HG03342 (cell line): ENCODE measurements around the gene ATP6V1D.
"Not testable (repeated sequence)": the region's sequence is repeated elsewhere in the genome, so short reads cannot be mapped to it uniquely, and the experiment has no call there.

Experiments
- ATAC-seq: cut with Tn5 transposase; IDR thresholded peaks from one replicate; pipeline ENCODE4 v1.9.1; 2021; ENCODE audit warnings: mild to moderate bottlenecking, moderate library complexity; ENCODE audit not compliant: unreplicated experiment

ATP6V1D gene

DNA sequence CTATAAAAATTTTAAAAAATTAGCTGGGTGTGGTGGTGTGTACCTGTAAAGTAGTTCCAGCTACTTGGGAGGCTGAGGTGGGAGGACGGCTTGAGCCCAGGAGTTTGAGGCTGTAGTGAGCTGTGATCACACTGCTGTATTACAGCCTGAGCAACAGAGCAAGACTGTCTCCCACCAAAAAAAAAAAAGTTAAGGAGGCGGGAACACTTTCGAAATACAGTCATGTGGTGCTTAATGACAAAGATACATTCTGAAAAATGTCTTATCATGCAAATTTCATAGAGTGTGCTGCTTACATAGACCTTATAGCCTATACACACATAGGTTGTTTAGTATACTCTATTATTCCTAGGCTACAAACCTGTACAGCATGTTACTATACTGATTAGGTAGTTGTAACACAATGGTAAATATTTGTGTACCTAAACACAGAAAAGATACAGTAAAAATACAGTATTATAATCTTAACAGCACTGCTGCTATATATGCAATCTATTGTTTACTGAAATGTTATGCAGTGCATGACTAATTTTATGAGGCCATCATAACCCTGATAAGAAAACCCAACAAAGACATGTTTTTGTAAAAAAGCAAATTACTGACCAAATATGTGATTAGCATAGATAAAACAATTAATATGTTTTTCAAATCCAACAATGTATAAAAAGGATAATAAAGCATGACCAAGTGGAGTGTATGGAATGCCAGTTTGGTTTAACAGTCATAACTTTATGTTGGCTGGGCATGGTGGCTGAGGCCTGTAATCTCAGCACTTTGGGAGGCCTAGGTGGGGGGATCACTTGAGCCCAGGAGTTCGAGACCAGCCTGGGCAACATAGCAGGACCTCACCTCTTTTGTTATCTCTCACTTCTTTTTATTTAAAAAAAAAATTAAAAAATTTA lies 11.9 kb upstream of the ATP6V1D start:
- ATAC-seq = no peak

DNA sequence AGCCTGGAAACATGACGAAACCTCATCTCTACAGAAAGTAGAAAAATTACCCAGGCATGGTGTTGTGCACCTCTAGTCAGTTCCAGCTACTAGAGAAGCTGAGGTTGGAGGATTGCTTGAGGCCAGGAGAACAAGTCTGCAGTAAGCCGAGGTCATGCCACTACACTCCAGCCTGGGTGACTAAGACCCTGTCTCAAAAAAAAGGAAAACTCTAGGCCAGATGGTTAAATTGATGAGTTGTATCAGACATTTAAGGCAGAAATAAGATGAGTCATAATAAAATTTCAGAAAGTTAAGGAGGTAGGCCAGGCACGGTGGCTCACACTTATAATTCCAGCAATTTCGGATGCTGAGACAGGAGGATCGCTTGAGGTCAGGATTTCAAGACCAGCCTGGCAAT lies 11.2 kb upstream of the ATP6V1D start:
- ATAC-seq = no peak

DNA sequence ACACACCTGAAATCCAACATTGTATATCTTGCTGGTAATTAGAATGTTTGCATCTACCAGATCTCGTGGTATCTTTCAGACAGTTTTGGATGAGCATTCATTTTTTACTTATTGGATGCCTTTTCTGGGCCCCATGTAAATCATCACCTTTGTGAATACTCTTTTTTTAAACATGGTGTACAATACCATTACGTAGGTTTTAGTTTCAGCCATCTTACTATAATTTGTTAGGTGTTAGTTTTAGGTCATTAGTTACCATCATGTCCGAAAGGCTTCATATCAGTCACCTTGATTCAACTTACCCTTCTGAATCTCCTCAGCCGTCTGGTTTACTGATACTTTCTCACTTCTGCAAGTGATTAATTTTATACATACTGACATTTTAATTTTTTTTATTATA lies 5.9 kb upstream of the ATP6V1D start:
- no peak for ATAC-seq

DNA sequence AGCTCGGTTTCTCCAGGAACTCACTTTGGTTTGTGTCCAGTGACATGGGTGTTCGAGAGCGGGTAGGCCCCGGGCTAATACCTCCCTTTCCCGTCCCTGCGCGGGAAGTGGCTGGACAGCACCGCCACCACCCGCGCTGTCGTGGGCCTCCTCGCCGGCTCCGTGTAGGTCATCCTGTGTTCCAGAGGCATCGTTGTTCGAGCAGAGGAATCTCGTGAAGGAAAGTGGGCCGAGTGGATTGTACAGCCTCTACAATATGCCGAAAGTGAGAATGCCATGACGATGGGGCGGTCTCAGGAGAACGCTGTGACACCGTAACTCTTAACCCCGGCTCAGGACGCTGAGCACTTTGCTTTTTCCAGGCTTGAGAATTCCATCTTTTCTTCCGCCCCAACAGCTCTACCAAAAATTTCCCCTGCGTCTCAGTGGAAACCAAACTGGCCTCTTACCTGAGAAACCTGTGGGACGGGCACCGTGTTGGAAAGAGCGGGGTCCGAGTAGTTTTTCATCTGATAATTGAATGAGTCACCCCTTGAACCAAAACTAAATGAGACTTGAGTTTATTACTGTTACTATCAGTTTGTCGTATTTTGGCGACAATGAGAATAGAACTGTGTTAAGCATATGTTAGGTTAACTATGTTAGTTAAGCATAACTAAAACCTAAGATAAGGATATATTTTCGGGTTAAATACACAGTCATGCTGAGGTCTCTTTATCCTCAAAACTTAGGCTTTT lies 1.0 kb upstream of the ATP6V1D start:
- peak; percentile 19 for ATAC-seq

DNA sequence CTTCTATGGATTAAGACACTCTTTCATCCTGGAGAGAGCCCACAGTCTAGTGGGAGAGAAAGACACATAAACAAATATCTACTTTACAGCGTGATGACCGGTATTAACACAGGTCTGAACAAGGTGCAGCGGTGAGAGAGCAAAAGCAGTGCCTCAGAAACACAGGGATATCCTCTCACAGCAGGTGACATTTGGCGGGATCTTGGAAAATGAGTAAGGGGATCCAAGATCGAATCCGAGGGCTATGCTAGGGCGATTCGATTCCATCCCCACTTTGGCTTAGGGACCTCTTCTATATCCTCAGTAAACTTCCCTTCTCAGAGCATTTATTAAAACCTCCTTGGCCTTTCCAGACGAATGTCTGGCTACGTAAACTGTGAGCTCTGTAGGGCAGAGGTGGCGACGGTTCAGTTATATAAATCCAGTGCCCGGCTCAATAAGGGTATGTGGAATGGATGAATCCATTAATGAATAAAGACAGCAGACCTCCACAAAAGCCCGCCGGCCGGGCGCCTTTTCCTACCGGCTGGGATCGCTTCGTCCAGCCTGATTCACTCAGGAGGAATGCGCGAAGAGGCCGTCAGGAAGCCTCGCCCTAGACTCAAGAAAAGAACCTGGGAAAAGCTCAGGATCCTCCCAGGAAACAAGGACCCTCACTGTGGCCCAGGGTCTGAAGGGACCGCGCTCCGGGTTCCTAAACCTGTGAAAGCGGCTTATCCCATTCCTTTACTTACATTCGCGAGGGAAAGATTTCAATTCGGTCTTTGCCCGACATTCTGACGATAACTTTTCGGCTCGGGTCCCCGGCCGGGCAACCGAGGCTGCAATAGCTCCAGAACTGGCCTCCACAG lies 455 bp downstream of the ATP6V1D start:
- ATAC-seq = no peak

DNA sequence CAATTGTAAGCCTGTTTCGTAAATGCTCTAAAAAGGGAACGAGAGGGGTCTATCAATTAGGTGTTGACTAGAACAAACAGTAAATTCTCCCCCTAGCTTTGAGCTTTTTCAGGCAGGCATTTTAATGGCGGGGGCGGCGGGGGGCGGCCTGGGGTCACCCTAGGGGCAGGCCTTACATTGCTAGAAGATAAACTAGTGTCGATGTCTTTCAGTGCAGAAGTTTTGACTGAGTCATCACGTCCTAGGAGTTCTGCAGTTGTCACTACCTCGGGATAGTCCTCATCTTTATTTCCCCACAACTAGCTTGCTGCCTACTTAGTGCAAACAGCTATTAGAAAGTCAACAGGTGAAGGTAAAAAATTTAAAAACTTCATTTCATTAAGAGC lies 1.6 kb downstream of the ATP6V1D start:
- ATAC-seq = no peak

DNA sequence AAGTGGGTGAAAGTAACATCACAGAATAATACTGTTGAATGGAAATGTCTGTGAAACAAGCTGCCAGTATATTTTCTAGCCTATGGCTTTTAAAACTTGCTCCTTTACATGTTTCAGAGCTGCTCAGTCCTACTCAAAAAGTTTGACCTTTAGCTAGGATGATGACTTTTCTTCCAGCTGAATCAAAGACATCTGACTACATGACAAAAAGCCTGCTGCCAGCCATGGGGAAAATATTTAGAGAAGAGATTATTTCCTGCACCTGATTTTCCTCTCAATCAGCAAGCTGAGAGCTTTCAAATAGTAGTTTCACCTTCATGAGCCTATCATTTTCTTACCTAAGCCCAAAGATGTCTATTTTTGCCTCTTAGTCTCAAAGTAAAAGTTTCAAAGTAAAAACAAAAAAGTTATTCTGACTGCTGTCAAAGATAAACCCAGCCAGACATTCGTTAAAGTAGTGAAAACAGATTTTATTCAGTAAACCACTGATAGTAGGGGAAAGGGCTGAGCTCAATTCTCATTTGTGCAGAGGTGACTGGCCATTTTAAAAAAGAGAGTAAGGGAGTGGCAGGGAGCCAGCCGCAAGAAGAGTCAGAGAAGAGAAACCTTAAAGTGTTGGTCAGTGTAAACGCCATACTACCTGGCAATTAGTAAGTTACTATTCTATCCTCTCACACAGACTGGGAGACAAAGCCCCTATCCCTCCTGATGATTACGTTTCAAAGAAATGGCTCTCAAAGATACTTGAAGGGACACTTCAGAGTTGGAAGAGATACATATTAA lies 2.2 kb downstream of the ATP6V1D start:
- no peak for ATAC-seq

DNA sequence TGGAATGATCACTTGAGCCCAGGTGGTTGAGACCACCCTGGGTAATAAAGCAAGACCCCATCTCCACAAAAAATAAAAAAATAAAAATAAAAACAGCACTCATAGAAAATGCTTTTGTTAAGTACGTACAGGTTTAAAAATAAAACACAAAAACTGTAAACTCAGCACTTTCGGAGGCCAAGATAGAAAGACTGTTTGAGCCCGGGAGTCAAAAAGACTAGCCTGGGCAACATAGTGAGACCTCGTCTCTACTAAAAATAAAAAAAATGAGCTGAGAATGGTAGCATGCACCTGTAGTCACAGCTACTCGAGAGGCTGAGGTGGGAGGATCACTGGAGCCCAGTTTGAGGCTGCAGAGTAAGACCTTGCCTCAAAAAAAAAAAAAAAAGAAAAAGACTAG lies 7.5 kb downstream of the ATP6V1D start:
- no peak for ATAC-seq

DNA sequence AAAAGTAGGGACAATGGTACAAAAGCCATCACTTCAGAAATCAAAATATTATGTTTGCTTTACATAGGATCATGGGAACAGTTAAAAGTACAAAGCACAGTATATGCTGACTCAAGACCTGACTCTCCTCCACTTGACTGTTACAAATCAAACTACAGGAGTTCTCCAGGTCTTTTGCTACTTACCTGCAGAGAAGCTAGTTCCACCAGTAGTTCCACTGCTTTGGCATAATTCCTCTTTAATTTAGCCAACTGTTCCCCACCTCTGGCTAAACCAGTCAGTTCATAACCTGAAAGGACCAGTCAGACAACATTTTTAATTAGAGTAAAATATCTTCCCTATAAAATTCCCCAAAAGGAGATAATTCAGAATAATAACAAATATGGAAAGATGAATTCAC lies 14.0 kb downstream of the ATP6V1D start:
- ATAC-seq = no peak

DNA sequence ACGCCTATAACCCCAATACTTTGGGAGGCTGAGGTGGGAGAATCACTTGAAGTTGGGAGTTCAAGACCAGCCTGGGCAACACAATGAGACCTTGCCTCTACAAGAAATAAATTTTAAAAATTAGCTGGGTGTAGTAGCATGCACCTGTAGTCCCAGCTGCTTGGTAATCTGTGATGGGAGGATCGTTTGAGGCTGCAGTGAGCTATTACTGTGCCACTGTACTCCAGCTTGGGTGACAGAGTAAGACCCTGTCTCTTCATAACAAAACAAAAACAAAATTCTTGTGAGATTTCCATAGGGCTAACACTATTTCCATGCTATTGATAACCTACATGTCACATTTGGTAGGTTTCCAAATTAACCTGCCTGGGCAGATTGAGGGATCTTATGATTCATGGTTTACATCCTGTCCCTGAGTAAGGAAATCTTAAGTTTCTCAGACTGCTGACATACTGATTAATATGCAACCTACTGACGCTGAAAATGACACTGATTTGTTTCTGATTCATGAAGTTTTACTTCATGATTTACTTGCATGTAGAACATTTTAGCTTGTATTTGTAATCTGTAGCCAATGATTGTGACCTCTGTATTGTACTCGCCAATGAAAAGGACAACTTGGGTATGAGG lies 15.9 kb downstream of the ATP6V1D start:
- ATAC-seq = no peak

DNA sequence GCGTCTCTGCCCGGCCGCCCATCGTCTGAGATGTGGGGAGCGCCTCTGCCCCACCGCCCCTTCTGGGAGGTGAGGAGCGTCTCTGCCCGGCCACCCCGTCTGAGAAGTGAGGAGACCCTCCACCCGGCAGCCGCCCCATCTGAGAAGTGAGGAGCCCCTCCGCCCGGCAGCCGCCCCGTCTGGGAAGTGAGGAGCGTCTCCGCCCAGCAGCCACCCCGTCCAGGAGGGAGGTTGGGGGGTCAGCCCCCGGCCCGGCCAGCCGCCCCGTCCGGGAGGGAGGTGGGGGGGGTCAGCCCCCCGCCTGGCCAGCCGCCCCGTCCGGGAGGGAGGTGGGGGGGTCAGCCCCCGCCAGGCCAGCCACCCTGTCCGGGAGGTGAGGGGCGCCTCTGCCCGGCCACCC lies 18.4 kb downstream of the ATP6V1D start:
- not testable (repeated sequence) for ATAC-seq

DNA sequence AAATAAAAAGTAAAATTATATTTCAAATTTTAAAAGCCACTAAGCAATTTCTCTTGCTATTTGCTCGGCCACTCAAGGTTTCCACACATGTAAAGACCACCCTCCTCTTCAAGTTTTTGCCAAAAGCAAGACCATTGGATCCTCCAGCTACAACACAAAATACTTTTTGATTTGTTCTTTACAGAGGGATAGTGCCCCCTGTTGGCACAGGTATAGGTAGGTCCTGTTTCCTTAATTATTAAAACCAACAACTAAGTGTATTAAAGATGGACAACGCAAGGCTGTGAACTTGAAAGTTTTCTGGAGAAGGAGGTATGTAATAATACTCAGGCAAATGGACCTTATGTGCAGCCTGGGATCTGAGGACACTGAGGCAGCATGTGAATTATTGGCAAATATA lies 23.8 kb downstream of the ATP6V1D start:
- no peak for ATAC-seq

DNA sequence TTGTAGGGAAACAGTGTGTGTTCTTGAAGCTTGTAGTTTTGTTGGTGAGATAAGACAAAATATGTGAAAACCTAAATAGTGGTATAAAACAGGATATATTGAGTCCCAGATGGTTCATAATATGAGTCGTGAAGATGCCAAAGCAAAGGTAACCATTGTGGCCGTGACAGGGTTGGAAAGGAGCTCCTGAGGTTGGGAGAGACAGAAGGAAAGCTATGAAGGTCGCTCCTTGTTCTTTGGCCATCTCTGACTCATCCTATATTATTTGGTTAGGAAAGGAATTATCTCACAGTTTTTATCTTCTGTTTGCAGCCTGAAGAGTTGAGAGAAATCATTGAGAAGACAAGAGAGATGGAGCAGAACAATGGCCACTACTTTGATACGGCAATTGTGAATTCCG lies 27.1 kb downstream of the ATP6V1D start:
- no peak for ATAC-seq

DNA sequence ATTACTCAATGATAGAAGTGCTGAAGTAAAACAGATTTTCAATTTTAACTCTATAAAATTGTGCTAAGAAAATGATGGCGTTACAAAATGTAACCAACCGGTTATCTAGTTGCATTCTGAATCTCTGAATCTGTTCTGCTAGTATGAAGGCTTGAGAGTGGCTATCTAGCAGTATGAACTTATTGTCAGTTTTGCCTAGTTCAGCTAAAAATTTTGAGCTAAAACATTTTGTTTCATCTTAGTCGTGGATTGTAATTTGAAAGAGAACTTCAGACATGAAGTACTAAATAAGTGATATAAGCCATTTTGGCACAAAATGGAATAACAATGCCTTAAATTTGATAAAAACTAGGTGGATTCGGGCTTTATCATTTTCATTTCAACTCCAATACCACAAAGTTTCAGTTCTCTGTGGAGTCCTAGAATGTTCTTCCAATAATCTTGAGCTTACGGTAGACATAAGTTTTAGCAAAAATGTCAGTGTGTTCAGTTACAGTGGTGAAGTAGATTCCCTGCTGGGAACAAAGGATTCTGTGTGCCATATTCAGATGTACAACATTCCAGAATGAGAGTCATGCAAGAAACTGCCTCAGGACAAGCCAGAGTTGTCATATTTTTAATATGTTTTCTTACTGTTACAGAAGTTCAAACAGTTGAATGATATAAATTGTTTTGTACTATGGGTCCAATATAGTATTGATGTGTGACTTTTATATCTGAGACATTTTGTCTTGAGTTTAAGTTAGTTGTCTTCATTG lies 28.1 kb downstream of the ATP6V1D start:
- ATAC-seq = no peak

DNA sequence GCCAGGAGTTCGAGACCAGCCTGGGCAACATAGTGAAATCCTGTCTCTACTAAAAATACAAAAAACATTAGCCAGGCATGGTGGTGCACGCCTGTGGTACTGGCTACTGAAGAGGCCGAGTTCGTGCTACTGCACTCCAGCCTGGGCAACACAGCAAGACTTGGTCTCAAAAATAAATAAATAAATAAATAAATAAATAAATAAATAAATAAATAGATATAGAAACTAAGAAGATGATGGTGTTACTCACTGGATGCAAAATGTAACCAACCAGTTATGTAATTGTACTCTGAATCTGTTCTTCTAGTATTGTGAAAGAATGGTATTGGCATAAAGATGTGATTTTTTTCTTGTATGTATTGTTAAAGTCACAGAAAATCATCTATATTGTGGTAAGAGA lies 29.9 kb downstream of the ATP6V1D start:
- ATAC-seq = not testable (repeated sequence)

DNA sequence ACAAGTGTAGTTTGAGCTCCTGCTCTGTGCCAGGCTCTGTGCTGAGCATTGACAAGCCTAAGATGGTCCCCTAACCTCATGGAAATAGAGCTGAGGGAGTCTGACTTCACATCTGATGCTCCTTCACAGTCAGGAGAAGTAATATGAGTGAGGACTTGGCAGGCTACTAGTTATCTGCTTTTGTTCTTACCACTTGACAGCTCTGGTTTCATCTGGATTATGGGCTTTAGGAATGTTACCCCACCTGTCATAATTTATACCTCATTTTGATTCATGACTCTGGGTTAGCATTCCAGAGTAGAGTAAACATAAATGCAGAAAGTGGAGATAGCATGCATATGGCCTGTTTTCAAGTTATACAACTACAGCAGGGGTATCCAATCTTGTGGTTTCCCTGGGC lies 40.5 kb downstream of the ATP6V1D start:
- ATAC-seq = no peak

DNA sequence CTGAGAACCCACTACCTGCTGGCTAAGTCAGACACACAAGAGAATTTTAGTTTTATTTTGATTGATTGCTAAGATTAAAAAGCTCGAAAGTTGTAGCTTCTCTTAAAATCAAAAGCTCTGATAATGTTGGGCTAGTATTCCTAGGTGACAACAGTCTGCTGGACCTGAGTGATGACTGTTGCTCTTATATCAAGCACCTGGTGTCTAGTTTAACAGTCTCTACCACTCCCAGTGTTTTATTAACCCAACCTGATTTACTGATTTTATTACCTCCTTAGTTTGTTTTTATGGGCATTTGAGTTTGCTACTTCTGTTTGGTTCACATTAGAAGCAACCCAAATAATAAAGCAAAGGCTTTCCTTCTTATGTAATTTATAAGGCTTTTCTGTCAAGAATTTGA lies 41.8 kb downstream of the ATP6V1D start:
- no peak for ATAC-seq

DNA sequence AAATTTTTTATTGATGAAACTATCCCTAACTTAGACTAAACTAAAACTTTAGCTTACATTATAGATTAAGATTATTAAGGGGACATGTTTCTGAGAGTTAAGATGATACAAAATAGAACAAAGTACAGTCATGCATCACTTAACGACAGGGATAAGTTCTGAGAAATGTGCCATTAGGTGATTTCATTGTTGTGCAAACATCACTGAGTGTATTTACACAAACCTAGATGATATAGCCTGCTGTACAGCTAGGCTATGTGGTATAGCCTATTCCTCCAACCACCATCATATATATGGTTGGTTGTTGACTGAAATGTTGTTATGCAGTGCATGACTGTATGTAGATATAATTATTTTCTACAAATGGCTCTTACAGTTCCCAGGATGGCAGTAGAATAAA lies 46.5 kb downstream of the ATP6V1D start:
- no peak for ATAC-seq

DNA sequence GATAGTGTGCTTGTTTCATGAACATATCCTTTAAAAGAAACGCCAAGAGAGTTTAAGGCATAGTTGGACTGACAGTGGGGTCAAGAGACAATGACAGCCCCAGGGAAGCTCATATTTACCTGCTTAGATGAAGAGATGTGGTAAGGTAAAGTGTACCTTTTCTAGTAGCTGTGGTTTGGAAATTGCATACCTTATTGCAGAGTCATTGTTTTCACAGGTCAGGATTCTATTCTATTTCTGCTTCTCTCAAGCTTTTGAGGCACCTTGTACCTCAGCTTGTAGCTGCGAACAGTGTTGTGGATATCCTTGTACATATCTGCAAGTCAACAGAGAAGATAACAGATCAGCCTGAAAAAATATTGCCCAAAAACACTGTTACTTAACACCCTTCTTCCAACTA lies 47.7 kb downstream of the ATP6V1D start:
- ATAC-seq = no peak
